CD4-positive, alpha-beta T cell treated with Interleukin-15 for 4 hours (primary cell): ENCODE results near the gene TRIP10.
A peak's percentile ranks its signal among the peaks of the same experiment; 100 is the strongest.

Source experiments
- DNase-seq: peaks from one replicate; pipeline ENCODE4 v3.0.0-alpha.2; 2020; ENCODE audit warnings: low spot score

TRIP10 gene

DNA sequence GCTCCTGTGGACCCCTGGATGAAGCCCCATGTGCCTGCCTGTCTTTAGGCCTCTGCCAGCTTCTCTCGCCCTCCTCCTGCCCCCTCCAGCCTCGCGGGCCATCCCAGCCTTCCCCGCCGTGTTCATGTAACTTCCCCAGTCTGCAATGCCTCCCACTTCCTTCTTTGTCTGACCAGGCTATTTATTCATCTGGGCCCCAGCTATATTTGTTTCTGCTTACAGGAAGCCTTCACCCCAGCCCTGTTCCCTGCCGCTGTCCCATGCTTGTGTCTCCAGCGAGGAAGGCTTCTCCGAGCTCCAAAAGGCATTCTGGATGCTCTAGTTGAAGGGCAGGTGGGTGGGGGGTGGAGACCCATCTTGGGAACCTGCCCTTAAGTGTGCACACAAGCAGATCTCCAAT, 11.1 kb upstream of the TRIP10 start:
- DNase-seq: no peak

DNA sequence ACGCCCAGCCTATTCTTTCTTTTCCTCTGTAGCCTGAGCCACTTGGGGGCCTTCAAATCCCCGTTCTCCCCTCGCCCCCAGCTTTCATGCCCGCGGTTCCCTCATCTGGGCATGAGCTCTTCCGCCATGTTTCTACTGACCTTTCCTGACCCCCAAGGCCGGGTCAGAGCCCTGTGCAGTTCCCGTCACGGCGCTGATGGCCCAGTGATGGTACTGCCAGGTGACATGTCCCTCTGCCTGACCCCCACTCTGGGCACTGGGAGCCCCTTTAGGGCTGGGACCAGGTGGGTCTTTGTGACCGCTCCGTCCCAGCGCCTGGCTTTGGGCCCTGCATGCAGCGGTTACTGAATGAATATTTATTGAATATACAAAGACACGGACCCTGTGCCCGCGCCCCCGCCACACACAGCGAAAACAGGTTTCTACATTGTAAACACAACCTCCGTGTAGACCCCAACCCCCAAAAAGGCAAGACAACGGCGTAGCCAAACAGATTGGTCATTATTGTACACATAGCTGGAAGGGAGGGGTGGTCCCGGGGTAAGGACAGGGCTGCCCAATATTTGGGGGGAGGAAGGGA, 9.8 kb upstream of the TRIP10 start:
- no peak for DNase-seq

DNA sequence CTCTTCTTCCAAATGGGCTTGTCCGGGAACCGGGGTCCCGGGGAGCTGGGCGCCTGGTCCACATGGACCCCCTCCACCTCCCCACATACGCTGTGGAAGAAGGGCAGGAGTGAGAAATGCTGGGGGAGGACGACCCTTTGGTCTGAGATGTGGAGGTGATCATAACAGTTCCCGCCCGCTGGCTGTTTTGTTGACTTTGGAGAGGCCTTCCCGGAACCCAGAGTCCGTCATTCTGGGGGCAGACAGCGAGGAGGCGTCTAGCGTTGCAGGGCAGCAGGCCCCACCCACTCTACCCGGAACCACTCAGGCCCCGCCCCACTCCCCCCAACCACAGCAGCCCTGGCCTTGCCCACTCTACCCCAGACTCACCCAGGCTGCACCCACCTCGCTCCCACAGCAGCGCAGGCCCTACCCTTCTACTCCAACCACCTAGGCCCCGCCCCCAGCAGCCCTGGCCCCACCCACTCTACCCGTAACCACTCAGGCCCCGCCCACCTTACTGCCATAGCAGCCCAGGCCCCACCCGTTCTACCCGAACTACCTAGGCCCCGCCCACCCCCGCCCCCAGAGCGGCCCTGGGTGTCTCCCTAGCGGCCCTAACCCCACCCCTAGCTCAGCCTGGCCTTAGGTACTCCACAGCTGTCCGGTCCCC, 9.2 kb upstream of the TRIP10 start:
- no peak for DNase-seq

GRCh38 chr19:6730941-6731670, 8.4 kb upstream of the TRIP10 start:
- DNase-seq: no peak

GRCh38 chr19:6731822-6732221, 7.7 kb upstream of the TRIP10 start:
- no peak for DNase-seq

GRCh38 chr19:6732803-6733337, 6.6 kb upstream of the TRIP10 start:
- no peak for DNase-seq

DNA sequence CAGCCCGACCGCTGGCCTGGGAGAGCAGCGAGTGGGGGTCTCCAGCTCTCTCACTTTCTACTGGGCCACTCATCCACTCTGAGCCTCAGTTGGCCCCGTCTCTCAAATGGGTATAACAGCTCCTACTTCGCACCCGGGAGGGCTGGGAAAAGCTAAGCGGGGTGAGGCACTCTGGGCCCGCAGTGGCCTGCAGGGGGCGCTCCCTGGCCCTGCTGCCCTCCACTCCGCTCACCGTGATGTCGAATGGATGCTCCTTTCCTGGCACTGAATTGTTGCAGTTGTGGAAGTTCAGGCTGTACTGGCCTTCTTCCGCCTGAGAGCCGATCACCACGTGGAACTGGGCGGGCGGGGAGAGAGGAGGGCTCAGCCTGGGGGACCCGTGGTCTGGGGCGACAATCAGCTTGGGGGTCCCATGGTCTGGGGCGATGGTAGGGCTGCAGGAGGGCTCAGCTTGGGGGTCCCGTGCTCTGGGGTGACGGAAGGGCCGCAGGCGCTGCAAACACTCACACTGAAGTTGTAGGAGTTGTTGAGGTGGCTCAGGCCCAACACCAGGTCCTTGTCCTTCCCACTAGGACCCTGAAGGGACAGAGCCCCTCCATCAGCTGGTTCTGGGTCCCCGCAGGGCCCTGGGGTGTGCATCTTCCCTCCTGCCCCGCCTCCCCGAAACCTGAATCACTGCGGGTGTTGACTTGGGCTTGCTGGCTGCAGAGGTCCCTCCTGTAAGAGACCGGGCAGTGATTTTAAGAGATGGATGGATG, 6.0 kb upstream of the TRIP10 start:
- DNase-seq: no peak

DNA sequence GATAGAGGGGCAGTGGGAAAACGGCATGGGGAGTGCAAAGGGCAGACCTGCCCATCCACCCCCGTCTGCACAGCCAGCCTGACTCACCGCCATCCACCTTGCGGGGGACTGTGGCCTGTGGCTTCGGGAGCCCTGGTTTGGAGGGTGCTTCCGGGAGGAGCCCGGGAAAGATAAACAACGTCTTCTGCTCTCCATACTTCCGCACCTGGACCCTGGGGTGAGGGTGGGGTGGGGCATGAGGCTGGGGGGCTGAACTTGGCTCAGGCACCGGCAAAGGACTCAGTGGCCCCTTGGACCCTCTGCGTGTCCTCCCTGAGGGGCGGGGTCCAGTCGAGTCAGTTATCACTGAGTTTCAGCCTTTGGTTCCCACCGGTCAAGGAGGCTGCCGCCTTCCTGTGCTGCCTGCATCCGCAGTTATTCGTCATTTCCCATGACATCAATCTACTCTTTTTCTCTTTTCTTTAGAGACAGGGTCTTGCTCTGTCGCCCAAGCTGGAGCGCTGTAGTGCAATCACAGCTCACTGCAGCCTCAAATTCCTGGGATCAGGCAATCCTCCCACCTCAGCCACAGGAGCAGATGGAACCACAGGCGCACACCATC, 5.3 kb upstream of the TRIP10 start:
- DNase-seq: no peak

GRCh38 chr19:6735181-6735911, 4.1 kb upstream of the TRIP10 start:
- DNase-seq: no peak

- peak; percentile 70 for DNase-seq
These were observed 3.1 kb upstream of the TRIP10 start for GRCh38 chr19:6736169-6736916.

DNA sequence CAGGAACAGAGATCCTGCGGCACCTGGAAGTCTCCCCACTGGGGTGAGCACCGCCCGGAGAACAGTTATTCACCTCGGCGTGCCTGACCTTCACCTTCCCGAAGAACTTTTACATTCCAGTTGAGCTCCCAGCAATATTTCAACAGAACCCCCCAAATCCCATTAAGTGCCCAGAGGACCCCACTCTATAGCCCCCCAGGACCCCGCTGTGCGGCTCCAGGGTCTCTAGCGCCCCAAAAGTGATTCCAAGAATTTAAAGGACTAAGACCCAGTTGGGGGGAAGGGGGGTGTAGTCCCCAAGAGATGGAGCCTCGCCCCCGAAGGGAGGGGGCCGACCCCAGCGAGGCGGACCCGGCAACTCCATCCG, 2.6 kb upstream of the TRIP10 start:
- DNase-seq: no peak

- DNase-seq: peak; percentile 100
These were observed 2.1 kb upstream of the TRIP10 start, which contains the start of gene GPR108 for GRCh38 chr19:6737284-6737872. Gene GPR108 (minus strand): TSS chr19:6737580. CDS start chr19:6737576, 4 bp downstream.

GRCh38 chr19:6737873-6738786, 1.4 kb upstream of the TRIP10 start:
- peak; percentile 81 for DNase-seq

DNA sequence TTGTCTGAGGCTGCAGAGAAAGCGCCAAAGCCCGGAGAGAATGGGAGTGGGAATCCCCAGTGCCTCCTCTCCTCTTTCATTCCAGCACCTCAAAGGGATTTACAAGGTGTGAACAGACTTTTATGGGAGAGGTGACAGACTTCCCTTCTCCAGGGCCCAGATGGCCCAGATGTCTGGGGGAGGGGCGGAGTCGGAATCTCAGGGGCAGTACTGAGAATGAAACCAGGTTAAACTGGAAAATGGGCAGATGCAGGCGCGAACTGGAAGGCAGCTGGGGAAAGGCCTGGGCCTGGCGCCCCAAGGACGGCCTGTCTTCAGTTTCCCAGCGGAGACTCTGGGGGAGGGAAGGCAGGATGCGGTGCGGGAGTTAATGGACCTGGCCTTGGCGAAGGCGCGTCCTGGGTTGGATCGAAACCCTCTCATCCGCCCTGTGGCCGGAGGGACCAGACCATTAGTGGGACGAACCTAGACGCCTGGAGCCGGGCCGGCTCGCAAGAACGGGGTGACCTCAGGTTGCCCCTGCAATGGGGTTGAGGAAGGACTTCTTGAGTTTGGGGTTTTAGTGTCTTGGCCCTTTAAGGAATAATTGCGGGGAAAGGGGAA, 592 bp upstream of the TRIP10 start:
- peak; percentile 18 for DNase-seq

DNA sequence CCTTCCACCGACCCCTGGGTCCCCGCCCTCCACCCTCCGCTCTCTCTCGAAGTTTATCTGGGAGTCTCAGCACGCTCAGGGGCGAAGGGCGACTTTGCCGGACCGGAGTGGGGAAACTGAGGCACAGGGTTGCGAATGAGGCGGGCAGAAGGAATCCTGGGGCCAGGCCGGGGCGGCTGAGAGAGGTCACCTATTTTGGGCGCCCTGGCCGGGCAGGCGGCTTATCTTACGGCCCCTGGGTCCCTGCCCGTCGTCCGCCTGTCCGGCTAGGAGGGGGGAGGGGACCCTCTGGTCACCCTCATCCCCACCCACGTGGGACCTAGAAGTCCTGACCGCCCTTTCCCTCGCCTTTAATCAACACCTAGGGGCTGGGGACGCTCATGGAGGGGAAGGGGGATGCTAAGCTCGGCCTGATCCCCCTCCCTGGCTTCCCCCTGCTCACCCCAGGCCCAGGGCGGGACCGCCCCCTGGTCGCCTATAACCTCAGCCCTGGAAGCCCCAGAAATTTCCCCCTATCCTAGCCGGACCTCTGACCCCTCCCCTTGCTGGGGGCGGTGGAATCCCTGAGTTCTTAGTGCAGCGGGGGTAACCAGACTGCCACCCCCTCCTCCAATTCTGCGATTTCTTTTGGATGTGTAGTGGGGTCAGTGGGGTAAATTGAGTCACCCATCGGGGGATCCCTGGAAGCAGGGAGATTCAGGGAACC, 556 bp downstream of the TRIP10 start:
- DNase-seq: no peak

- no peak for DNase-seq
These were observed 1.3 kb downstream of the TRIP10 start for GRCh38 chr19:6740589-6741343.

- DNase-seq: no peak
These were observed 3.6 kb downstream of the TRIP10 start for GRCh38 chr19:6743066-6743465.
